ENCODE measurements around the gene RGSL1.

- no peak for TF ChIP-seq CTCF (IDR thresholded peaks at IDR 0.05)
- TF ChIP-seq POLR2A (IDR thresholded peaks at IDR 0.05): no peak
These were observed 137.1 kb downstream of the RGSL1 start for GRCh38 chr1:182587093-182587492.

All from suprapubic skin (tissue), 3 donors.